GM21528 (cell line): ENCODE data around the gene NYAP2.
A peak's percentile ranks its signal among the peaks of the same experiment; 100 is the strongest.

ENCODE experiments used
- ATAC-seq: cut with Tn5 transposase; IDR thresholded peaks from one replicate; pipeline ENCODE4 v1.9.1; 2021; ENCODE audit warnings: mild to moderate bottlenecking, moderate library complexity; ENCODE audit not compliant: unreplicated experiment, low FRiP score

NYAP2 gene

GRCh38 chr2:225612636-225613035 is 213.1 kb downstream of the NYAP2 start:
- no peak for ATAC-seq

DNA sequence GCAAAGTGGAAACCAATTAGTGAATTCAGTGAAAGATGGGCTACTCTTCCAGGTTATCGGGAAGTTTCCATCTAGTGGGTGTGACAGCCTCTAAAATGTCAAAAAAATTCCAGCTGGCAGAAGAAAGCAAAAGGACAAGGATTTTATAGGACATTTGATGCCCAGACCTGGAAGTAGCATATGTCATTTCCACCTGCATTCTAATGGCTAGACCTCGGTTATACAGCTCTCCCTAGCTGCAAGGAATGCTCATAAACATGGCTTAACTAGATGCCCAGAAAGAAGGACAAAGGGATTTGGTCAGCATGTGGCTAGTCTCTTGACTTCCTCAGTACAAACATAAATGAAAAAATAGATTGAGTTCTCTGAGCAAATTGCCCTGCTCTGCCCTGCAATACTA is 215.4 kb downstream of the NYAP2 start:
- no peak for ATAC-seq

- ATAC-seq = no peak
These were observed 216.0 kb downstream of the NYAP2 start for GRCh38 chr2:225615514-225615913.

GRCh38 chr2:225616372-225616771 is 216.9 kb downstream of the NYAP2 start:
- ATAC-seq = no peak

DNA sequence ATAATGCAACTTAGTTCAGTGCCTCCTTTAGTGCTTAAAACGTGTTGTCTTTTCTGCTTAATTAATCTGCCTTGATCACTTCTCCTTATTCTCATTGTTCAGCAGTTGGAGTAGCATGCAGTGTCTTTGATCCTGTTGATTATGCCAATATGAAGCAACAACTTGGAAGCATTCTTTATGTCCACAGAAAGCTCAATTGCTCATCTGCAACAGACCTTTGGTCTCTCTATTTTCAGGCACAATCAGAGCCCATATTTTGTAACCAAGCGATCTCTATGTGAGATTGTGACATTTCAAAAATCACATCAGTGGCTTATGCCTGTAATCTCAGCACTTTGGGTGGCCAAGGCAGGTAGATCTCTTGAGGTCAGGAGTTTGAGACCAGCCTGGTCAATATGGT is 217.3 kb downstream of the NYAP2 start:
- no peak for ATAC-seq

DNA sequence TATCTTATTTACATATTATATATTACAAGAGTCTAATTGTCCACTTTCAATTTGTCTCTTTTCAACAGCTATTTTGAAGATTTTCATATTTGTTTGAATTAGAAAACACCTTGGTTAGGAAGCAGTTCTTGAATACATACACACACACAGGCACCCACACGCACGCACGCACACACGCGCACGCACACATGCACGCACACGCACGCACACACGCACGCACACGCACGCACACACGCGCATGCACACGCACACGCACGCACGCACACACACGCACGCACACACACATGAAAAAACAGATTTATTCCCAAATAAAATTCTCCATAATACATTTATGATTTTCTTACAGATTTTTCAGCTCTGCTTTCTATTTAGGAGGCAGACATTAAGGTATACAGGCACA is 220.7 kb downstream of the NYAP2 start:
- ATAC-seq = no peak

GRCh38 chr2:225630824-225631533 is 231.5 kb downstream of the NYAP2 start:
- ATAC-seq = no peak

DNA sequence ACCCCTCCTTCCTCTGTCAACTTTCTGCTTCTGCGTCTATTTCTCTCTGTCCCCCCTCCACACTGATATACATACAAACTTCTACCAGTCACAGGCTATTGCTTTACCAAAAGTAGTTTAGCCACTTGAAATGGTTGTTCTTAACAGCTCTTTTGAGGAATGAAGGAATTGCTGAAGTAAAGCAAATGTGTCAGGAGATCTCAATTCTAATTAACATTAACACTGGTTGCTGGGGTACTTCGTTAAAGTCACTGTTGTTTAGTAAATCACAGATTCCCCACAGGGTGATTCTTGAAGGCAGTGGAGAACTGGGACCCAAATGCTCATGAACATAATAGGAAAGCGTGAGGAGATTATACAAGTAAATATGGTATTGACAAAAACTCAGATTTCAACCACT is 232.8 kb downstream of the NYAP2 start:
- ATAC-seq = no peak

GRCh38 chr2:225636558-225636957 is 237.0 kb downstream of the NYAP2 start:
- ATAC-seq = no peak

DNA sequence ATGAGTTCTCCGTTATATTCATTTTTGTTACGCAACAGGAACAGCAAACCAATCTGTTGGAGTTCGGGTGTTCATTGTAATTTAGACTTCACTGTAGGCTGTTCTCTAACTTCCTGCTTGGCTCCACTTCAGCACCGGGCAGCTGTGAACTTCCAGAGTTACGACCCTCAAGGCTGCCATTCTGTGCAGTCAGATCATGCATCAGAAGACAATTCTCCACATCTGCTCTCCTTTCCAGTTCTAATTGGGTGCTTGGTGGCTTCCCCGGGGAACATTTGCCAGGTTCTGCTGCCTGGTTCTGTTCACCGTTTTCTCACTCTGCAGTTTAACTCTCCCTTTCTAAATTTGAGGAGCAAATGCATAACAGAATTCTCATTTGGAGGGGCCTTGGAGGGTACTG is 237.7 kb downstream of the NYAP2 start:
- ATAC-seq = no peak

GRCh38 chr2:225640550-225640949 is 241.0 kb downstream of the NYAP2 start:
- ATAC-seq = no peak

DNA sequence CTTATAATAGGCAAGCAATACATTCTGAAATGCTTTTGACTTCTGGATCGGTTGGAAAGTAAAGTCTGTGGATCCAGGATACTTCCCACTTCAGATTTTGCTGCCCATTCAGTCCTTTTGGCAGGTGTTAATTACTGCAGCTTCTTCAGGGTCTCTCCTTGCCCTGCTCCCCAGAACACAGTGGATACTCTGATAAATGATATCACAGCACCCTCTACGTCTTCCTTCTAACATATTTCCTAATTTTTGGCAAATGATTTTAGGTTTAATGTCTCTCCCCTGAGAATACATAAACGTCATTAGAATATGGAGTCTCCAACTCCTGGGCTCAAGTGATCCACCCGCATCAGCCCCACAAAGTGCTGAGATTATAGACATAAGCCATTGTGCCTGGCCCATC is 249.8 kb downstream of the NYAP2 start:
- no peak for ATAC-seq

DNA sequence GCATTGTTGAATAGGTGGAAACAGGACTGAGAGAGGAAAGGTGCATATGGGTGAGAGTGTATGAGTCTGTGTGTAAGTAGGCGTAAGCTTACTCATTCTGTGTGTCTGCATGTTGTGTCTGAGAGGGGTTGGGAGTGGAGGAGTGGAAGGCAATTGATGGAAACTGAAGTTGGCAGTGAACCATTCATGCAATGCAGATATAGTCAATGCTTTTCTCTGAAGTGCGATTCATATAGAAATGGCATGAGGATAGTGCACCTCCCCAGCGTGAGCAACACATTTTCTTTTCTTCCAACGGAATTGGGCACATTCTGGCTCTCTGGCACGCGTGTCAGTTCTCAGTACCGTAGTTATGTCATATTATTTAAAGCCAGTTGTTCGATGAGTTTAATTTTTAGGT is 250.5 kb downstream of the NYAP2 start:
- ATAC-seq = no peak

DNA sequence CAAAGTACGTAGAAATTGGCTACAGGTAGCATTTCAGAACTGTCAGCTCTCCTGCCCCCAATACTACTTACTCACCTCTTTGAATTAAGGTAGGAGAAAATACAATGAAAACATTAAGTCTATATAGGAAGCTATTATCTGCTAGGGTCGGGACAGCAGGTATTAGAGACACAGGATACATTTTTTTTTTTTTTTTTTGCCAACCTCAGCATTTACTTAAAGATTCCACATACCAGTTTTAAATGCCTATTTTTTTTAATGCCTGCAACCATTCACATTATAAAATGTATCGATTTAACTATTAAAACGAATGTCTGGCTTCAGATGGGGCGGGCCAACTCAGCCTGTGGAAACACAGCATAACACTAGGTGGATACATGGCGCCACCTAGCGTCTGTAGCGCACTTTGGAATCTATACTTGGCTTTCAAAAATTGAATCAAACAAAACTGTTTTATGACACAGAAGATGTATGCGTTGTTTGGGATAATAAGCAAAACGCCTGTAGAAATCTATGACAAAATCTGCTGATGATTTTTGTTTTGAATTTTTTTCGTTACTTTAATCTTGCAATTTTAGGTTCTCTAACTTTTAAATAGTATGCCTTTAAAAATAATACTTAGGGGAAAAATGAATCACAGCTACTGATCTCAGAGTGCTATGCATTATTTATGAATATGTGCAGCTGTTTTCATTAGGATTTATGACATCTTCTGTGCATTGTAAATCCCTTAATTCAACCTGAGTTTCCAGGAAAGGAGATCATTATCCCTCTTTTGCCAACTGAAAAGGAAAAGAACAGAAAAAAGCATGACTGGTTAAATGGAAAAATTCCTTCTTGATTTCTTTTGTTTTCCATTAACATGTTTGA is 261.0 kb downstream of the NYAP2 start:
- ATAC-seq = peak; percentile 83

- ATAC-seq = no peak
These were observed 262.6 kb downstream of the NYAP2 start for GRCh38 chr2:225662101-225662500.

GRCh38 chr2:225667445-225667844 is 267.9 kb downstream of the NYAP2 start:
- no peak for ATAC-seq

DNA sequence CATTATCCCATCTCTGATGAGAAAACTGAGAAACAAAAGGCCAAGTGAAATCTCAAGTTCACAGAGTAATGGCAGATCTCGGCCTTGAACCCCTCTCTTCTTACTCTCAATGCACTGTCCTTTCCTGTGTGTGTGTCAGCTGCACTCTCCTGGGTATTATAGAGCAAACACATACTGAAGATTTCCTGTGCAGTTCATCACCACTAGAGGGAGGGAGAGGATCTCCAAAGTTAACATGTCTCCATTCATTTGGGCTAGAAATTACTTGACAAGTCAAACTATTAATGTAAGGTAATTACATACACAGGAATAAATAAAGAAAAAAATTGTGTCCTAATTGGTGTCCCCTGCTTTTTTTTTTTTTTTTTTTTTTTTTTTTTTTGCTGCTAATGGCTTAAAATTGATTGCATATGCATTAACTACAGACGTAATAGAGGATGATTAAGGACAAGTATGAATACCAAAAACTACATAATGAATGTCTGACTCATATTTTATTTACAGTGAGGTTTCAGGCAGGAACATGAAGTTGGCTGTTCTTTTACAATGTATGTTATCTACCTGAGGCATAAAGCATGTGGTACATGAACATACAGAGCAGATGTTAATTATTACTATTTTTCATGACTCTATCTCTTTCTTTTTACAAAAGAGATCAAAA is 269.2 kb downstream of the NYAP2 start:
- peak; percentile 87 for ATAC-seq

DNA sequence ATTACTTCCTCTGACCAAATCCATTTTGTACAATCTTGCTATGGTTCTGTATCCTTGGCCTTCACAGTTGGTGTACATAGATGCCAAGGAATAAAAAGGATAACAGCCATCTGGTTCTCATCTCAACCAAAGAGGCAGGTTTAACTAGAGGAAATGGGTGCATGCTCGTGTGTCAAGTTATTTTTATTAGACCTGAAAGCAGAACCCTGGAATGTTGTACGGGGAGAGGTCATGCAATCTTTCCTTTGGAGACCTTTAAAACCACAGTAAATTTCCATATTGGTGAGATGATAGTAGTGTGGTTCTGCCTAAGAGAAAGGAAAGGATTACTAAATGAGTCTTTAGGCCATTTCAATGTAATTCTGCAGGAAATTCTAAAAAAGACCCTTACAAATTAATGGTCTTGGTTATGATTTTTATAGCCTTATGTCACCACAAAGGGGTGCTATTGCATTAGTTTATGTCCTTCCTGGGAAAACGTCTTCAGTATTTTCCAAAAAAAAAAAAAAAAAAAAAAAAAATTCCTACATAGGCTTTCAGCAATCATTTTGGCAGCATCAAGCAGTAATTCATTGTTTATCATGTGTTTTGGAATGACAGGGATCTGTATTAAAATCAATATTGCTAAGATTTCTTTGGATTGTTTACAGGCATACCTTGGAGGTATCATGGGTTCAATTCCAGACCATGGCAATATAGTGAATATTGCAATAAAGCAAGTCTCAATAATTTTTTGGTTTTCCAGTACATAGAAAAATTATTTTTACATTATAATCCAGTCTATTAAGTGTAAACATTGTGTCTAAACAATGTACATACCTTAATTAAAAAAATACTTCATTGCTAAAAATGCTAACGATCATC is 270.8 kb downstream of the NYAP2 start:
- no peak for ATAC-seq

GRCh38 chr2:225678792-225679191 is 279.3 kb downstream of the NYAP2 start:
- ATAC-seq = no peak

- ATAC-seq = no peak
These were observed 283.7 kb downstream of the NYAP2 start for GRCh38 chr2:225683258-225683657.
